Measurements from ENCODE around the gene BDNF. TPM values are rescaled to one million over a fixed set of nuclear protein-coding genes. Genes with fewer than 3 reads are reported as not detected.

Gene BDNF
- total and polyA plus RNA-seq, 2 donors (not counting 3 experiments of a cell fraction or from before 2014, with no cell fraction given): 3.1 to 3.6 TPM

DNA sequence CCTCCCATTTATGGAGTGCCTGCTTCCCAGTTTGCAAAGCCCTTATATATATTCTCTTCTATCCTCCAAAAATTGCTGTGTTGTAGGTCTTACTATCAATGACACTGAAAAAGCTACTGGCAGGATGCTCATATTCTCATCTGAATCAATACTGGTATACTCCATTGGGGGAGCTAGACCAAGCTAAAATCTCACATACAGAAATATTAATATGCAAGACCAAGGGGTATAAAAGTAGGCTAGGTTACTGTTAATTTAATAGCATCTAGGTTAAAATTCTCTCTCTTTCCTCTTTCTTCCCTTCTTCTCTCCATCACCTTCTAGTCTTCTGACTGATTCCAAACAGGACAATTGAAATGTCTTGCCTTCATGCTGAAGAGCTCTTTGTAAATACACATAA is 17.1 kb upstream of the BDNF start:
- H4K20me1 ChIP-seq (replicated peaks; ENCODE audit: control insufficient read depth, extremely low read depth, insufficient read depth, low read length): no peaks in the 10 kb centered on the region
- H3K9me3 ChIP-seq (replicated peaks; ENCODE audit: control insufficient read depth, insufficient read depth, low read length): no peaks in the 10 kb centered on the region
- peaks cover 37 to 71% of the 10 kb centered on the region in 2 experiments for H3K27me3 ChIP-seq (ENCODE audit: control insufficient read depth in 2 of 2, insufficient read depth in 2 of 2, low read length in 2 of 2)
- no peak overlapping the region for H3K4me2 ChIP-seq (ENCODE audit: insufficient read depth, low read length)
- H3K36me3 ChIP-seq (ENCODE audit: control insufficient read depth in 2 of 2, extremely low read depth in 1 of 2, insufficient read depth in 2 of 2, low read length in 2 of 2): no peaks in the 10 kb centered on the region
- no peak overlapping the region for H3K27ac ChIP-seq (ENCODE audit: insufficient read depth, low read depth, low read length)
- no TSS peak for BruUV-seq (replicated peaks)
- no peak overlapping the region for H3K9ac ChIP-seq (replicated peaks; ENCODE audit: extremely low read depth, insufficient read depth, low read length)
- FAIRE-seq: no peak
- H3K9me1 ChIP-seq (replicated peaks; ENCODE audit: control insufficient read depth, extremely low read depth, insufficient read depth, low read length): no peaks in the 10 kb centered on the region
- no peak overlapping the region for H2AFZ ChIP-seq (ENCODE audit: low read depth, low read length)
- no peak overlapping the region for H3K4me3 ChIP-seq (replicated peaks in 1 of 3; ENCODE audit: insufficient read depth in 1 of 3, low read depth in 1 of 3, low read length in 3 of 3)
- no peaks in the 10 kb centered on the region for H3K79me2 ChIP-seq (ENCODE audit: control insufficient read depth, insufficient read depth, low read length)
- intact Hi-C loops (cut with micrococcal nuclease) (loop anchor here (5.0 kb wide), 1 partner anchor 1115 kb away; no protein-coding TSS in a partner anchor), dilution Hi-C loops (cut with MboI; ENCODE audit: extremely low pct_ligation_motif_present, low sequenced_read_pairs) (no loop called here)
- POLR2A ChIA-PET: interaction anchor here (0.8 kb wide), 1 partner anchor 636 kb away, joined by 3 read pairs; no protein-coding TSS in a partner anchor
- DNase-seq (ENCODE audit: low read depth, low spot score): peak; percentile 28
- H3K4me1 ChIP-seq (ENCODE audit: control insufficient read depth, extremely low read depth, insufficient read depth, low read length): peaks cover 14% of the 10 kb centered on the region
- TF ChIP-seq FOS (IDR thresholded peaks at IDR 0.05; ENCODE audit: borderline replicate concordance, insufficient read depth, low read length): no peak
- no peak for TF ChIP-seq GATA2 (IDR thresholded peaks at IDR 0.05; ENCODE audit: insufficient read depth, insufficient read length, low read depth, low read length)
- no peak for TF ChIP-seq JUN (IDR thresholded peaks at IDR 0.05; ENCODE audit: borderline replicate concordance, insufficient read depth, insufficient read length, low read depth)
- TF ChIP-seq, protein P1, sequence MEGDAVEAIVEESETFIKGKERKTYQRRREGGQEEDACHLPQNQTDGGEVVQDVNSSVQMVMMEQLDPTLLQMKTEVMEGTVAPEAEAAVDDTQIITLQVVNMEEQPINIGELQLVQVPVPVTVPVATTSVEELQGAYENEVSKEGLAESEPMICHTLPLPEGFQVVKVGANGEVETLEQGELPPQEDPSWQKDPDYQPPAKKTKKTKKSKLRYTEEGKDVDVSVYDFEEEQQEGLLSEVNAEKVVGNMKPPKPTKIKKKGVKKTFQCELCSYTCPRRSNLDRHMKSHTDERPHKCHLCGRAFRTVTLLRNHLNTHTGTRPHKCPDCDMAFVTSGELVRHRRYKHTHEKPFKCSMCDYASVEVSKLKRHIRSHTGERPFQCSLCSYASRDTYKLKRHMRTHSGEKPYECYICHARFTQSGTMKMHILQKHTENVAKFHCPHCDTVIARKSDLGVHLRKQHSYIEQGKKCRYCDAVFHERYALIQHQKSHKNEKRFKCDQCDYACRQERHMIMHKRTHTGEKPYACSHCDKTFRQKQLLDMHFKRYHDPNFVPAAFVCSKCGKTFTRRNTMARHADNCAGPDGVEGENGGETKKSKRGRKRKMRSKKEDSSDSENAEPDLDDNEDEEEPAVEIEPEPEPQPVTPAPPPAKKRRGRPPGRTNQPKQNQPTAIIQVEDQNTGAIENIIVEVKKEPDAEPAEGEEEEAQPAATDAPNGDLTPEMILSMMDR (IDR thresholded peaks at IDR 0.05; ENCODE audit: extremely low read depth in 1 of 2, insufficient read depth in 1 of 2, low read depth in 1 of 2, low read length in 2 of 2): peak; percentile 6 to 27
- no peak for TF ChIP-seq MYC (IDR thresholded peaks at IDR 0.05; ENCODE audit: low read depth, low read length)
- CTCF ChIA-PET: interaction anchor here (0.6 to 7.0 kb wide), 23 partner anchors 8 to 1626 kb away, joined by 3 to 109 read pairs (median 4); partner anchors contain the start of genes BDNF, KIF18A and METTL15

Measured in endothelial cell of umbilical vein (primary cell).